Activated CD8-positive, alpha-beta memory T cell treated with anti-CD3 and anti-CD28 coated beads, Interleukin-2, amount 50 U/mL, for 48 hours (primary cell): ENCODE results near the gene PACS1.
A peak's percentile ranks its signal among the peaks of the same experiment; 100 is the strongest.

ENCODE experiments used
- DNase-seq: peaks from one replicate; pipeline ENCODE4 v3.0.0-alpha.2; 2020

PACS1 gene

DNA sequence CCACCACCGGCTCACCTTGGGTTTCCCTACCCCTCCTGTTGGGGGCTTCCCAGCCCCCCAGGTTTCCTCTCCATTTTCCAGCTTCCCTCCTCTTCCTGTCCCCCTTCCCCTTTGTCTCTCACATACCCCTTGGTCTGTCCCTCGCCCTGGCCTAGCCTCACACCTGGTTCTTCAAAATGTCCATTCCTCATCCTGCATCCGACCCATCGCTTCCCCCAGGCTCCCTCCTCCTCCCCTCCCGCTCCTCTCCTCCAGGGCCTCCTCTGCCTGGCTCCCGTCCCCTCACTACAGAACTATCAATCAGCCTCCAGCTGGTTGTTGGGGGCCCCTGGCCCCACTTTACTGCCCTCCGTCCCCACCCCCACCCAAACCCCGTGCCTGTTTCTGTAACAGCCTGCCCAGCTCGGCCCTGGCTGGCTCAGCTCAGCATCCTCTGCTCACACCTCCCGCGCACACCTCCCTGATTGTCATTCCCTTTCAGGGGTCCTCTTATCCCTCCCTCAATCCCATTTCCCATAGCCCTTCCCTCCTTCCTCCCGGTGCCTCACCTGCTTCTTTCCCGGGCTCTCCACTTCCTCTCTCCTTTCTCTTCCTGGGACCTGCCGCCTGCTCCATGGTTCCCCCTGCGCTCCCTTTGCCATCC lies 209.1 kb downstream of the PACS1 start:
- no peak for DNase-seq

DNA sequence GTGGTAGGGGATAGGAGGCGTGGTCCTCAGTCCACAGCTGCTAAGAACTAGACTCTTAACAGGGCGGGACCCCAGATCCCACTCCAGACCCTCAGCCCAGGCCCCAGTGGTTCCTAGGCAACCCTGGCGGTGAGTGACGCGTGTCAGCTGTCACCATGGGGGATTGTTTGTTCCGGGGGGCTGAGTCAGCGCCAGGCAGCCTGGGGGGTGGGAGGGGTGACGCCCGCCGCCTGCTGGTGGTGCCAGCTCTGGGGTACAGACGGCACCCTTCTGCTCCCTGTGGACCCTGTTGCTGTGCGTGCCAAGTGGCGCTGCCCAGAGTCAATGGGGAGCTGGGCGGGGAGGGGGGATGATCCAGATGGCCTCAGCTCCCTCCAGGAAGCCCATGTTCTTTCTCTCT lies 210.4 kb downstream of the PACS1 start:
- DNase-seq, result no peak

DNA sequence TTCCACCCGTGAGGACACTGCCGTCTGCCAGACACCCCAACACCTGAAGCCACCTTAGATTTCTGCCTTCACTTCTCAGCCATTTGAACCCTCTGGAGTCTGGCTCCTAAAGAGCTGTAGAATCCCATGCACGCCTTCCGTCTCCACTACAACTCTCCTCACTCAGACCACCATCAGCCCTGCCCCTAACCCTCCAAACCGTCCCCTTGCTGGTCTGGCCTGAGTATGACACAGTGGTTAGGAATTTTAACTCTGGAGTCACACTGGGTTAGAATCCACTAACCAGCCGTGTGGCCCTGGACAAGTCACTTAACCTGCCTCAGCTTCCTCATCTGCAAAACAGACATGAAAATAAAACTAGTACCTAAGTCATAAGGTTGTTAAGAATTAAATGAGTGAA lies 210.9 kb downstream of the PACS1 start:
- no peak for DNase-seq

DNA sequence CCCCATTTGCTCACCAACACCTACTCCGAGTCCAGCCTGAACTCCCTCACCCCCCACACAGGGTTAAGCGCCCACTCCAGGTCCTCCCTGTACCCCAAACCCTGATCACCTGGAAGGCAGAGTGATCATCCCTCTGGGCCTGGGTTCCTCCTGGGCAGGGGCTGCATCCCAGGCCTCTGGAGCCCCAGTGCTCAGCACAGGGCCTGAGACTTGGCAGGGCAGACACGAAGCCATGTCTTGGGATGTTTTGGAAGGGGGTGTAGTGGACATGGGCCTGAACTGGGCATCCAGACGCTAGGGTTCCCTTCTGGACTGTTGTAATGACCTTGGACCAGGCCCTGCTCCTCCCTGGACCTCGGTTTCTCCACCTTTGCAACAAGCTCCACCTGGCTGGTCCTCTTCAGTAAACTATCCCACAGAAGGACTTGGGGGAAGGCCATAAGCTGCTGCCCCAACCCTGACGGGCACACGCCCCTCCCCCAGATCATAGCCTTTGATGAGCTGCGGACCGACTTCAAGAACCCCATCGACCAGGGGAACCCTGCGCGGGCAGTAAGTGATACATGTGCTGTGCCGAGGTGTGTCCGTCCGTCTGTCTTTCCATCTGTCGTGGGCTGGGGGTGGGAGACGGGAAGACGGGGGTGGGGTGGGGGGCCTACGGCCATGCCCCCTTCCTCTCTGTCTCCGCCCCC lies 211.8 kb downstream of the PACS1 start:
- DNase-seq, result no peak

DNA sequence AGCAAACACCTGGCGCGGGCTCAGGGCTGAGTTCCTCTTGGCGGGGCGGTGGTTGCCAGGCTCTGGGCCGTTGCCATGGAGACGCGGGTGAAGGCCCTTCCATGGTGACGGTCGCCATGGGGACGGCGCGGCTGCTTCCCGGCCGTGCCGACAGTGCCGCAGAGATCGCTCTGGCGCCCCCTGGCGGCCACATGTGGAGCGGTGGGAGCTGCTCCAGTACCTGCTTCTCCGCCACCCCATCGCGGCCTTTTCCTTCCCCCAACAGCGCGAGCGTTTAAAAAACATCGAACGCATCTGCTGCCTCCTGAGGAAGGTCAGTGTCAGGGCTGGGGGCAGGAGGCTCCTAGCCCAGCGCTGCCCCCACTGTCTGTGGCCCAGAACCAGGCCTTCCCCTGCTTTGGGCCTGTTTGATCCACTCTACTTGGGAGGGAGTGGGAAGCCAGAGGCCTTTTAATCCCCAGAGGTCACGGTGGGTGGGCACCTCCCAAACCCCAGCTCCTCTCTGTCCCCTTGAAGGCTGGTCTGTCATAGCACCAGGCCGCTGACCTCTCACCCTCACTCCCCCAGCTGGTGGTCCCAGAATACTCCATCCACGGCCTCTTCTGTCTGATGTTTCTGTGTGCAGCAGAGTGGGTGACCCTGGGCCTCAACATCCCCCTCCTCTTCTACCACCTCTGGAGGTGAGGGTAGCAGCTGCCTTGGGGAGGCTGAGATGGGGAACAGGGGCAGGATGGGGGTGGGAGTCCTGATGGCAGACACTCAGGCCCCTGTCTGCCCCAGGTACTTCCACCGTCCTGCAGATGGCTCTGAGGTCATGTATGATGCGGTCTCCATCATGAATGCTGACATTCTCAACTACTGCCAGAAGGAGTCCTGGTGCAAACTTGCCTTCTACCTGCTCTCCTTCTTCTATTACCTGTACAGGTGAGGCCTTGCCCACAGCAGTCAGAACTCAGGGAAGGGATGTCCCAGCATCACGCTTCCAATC lies 212.7 kb downstream of the PACS1 start:
- peak; percentile 100 for DNase-seq

DNA sequence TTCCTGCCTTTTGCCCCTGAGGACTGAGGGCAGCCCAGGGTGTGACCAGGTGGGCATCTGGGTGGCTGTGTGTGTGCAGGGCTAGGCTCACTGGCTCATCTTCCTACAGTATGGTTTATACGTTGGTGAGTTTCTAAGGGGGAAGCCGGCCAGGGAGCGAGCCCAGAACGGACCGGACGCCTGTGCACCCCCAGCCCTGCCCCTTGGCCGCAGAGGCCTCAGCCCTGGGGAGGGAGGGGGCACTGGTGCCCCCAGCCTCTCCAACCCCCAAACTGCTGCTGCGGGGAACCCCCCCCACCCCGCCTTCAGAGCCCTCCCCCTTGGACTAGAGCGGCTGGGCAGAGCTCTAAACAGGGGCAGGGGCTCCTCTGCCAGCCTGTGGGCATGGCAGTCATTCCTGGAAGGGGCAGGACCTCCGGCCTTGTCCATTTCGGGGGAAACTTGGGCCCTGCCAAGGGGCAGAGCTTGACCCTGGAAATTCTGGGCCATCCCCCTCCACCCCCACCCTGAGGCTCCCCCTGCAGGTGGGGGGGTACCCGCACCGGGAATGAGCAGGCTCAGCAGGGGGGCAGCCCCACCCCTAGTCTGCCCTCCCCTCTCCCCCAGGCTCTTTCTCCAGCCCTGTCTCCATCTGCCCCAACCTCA lies 213.5 kb downstream of the PACS1 start:
- no peak for DNase-seq

DNA sequence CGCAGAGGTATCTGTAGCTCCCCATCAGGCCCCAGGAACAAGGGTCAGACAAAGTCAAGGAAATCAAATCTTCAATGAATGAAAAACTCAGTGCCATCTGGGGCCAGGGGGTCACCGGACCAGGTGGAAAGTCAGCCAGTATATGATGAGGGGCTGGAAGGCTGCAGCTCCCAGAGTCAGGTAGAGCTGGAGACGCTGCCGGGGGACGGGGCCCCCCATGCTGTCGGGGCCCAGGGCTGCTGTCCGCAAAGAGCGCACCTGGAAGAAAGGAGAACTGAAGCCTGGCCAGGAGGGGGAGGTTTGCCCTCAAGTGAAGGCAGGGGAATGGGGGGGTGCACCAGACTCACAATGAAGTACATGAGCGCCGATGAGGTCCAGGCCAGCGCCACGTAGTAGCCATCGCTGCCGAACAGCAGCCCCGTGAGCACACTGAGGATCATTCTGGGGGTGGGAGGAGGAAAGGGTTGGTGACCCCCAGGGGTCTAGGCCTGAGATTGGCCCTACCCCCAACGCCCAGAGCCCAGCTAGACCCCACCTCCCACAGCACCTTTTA lies 214.5 kb downstream of the PACS1 start:
- no peak for DNase-seq

DNA sequence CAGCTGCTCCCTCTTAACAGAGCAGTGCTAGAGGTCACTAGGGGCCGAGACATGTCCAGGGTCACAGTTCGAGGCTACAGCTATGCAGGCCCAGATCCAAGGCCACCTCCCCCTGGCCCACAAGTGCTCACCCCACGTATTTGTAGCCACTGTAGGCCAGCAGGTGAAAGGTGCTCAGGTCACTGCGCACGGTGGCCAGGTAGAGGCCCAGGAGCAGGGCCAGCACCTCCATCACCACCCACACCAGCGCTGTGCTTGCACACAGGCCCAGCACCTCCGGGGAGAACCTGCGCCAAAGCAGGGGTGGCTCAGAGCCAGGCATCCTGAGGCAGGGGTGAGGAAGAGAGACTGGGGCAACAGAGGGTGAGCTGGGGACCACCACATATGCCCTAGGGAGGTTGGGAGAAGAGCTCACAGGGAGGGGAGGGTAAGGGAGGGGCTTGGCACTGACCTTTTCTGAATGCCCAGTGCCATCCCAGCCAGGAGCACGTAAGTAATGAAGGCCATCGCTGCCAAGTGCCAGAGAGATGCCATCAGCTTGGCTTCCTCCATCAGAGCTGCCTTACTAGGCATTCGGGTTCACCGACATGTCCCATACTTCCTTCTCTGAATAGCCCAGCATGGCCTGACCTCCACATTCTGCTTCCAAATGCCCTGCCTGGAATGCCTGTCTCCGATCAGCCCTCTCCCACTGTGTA lies 215.3 kb downstream of the PACS1 start:
- no peak for DNase-seq

DNA sequence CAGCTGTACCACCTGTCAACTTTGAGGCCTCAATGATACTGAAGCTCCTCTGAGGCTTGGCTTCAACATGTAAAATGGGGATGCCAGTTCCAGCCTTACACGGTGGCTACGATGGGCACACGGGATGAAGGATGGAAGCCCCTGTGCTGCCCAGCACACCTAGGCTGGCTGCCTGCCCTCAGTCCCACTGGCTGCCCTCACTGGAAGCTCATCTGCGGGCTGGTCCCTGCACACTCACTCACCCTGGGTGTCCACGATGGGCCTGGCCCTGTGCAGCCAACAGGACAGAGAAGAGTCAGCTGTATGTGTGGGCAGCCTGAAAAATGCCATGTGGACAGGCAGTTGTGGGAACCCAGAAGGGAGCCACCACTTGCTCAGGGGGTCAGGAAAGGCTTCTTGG lies 216.6 kb downstream of the PACS1 start:
- no peak for DNase-seq

DNA sequence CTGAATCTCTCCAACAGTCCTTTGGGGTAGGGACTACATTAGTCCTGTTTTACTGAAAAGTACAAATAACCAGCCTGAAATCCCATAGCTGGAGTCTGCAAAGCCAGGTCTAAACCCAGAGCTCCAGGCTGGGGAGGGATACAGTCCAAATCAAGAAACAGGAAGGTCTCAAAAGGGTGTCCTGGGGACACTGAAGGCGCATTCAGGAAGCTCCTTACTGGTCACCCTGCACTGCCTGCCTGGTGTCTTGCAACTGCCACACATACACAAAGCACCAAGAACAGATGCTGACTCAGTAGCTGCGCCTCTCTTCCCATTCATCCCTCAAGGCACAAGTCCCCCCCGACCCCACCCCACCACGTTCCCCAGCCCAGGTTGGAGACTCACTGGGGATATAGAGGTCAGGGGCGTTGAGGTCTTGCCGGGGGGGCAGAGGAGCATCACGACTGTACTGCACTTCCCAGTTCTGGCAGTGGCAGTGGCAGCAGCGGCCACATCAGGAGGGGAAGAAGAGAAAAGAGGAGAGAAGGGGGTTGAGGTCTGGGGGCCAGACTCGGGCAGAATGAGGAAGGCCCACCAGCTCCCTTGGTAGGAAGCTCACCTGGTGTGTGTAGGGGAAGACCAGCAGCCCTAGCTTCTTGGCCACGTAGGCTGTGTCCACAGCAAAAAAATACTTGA lies 217.3 kb downstream of the PACS1 start:
- DNase-seq, result no peak

DNA sequence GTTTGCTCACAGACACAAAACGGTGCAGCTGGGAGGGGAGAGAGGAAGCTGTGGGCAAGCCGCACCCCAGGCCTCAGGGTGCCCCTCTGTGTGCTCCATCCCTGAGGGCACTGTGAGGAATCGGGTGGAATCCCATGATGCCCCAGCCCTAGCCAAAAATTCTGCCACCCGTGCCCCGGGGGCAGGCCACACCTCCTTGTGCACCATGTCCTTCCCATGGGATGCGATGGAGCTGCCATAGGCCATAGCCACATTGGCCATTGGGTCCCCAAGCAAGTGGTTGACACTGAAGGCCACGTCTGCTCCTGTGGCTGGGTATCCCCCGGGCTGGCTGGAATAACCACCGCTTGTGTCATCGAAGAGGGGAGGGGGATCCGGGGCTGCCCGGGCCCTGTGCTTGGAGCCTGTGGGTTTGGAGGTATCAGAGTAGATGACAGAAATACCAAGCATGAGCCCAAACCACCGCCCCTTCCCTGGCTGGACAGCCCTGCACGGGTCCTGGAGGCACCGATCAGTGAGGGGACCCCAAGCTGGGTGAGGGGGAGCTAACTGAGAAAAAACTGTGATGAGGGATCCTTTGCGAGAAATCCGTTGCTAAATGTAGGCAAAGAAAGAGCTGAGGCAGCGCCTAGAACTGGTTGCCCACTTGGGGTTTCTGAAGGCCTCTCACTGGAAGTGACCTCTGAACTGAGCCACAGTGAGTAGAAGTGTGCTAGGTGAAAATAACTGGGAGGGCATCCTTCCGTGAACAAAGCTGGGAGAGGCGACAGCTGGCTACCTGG lies 218.0 kb downstream of the PACS1 start:
- no peak for DNase-seq

DNA sequence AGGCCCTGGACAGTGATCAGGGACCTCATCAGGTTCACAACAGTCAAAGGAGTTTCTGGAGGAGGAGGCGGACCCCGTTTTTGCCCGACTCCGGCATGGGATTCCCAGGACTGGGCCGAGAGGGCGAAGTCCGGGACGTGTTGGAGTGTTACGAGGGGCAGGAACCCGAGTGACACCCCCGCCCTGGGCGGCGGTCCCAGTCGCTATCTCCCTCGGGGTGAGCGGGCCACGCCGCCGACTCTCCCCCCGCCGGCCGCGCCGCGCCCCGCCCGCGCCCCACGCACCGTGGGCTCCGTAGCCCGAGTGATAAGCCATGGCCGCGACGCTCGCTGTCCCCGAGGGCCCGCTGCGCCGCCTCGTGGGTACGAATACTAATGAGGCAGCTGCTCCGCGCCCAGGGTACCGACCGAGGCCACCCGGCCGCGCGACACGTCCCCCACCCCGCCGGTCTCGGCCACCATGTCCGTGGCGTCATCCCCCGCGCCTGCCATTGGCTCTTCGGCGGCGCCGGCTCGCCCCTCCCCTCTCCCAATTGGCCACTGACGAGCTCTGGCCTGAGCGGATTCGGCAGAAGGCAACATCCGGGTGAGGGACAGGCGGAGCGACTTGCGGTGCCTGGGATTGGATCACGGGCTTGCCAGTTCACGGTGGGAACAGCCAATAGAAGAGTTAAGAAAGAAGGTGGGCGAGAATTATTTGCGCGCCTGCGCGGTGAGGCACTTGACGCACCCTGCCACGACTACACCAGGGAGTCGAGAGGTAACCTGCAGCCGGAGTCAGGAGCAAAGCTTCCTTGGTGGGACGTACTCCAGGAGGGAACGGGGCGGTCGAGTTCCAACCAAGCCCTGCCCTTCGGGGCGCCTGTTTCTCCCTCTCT lies 218.8 kb downstream of the PACS1 start, which contains the start of gene YIF1A:
Gene YIF1A, minus strand, starts transcription at position 473 of the 877 bp plus-strand sequence. Its CDS starts 158 bp downstream, at position 315.
- DNase-seq, result peak; percentile 97

DNA sequence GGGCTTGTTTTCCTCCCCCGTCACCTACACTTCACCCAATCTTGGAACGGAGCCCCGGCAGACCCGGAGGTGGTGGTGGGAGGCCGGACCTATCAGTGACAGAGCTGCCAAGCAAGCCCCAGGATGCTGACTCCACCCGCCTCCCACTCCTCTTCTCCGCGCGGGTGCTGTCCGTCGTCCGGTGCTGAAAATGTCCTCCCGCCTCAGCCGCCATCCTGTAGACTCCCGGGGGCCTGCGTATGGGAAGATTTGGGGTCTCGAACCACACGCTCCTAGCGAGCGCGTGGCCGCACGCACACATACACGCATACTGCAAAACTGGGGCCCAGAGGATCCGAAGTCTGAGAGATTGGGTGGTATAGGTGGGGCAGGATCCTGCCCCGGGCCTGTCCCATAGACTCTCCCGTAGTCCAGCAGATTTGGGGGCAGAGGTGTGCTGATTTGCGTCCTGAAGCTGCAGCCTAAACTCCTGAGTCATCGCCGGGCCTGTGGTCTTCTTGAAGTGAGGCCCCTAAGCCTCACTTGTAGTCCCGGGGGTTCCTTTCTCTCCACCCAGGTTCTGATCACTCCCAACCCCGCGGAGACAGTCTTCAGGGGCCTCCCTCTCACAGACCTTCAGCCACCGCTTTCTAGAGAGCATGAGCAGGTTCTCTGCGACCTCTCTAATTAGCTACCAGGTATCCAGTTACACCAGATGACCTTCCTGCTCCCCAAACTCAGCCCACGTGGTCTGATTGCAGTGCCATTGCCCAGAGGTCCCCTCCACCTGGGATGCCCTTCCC lies 219.7 kb downstream of the PACS1 start:
- peak; percentile 90 for DNase-seq

DNA sequence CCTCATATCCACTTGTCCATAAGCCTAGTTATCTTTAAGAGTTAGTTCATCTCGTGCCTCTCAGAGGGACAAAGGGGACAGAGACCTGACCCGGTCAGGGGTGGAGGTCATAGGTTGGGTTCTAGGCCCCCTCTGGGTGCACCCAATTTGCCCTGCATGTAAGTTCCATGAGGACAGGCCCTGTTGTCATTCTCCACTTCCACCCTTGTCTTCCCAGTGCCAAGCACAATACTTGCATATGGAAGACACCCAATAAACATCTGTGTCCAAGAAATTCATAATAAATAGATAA lies 220.2 kb downstream of the PACS1 start:
- DNase-seq, result no peak

DNA sequence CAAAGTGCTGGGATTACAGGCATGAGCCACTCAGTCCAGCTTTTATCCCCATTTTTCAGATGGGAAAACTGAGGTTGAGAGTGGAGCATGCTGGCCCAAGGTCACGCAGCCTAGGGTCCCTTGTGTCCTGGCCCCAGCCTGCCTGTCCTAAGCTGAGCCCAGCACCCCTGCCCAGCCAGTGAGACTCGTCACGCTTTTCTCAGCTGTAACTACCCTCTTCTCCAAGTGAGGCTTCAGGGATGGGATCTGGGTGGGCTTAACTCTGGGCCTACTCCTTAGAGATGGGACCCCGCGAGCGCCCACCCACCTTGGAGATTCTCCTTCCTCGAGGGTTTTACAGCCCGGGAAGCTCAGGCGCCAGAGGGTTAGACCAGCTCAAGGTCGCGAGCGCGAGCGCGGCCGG lies 221.2 kb downstream of the PACS1 start:
- DNase-seq, result no peak

DNA sequence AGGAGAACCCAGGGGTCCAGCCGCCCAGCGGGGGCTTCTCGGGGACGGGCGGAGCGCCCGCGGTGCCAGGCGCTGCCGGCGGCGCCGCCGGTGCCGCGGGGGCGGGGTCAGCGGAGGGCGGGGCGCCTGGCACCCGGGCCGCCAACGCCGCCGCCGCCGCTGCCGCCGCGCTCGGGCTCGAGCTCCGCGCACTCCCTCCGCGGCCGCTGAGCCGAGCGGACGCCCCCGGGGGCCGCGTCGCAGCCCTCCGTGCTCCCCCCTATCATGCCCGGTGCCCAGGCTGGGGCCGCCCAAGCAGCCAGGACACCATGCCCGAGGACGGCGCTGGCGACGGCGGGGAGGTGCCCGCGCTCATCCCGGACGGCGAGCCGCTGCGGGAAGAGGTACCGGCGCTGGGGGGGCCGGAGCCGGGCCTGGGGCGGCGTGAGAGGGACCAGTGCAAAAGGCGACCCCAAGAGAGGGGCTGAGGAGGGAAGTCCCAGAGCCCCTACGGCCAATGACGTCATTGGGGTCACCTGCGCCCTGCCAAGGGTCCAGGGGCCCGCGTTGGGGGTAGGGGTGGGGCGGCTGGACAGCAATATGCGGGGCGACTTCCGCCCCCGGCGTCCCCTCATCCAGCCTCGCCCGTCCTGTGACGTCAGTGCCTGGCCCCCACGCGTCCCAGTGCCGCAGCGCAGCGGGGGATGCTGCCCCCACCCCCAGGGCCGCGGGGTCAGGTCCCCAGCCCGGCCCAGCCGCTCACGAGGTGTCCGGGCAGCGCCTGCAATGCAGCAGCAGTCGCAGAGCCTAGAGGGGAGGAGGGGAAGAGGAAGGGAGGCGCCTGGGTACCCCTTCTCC lies 221.9 kb downstream of the PACS1 start, which contains the start of gene TMEM151A:
Gene TMEM151A, plus strand, starts transcription at position 189 of the 837 bp plus-strand sequence. Its CDS starts 120 bp downstream, at position 309.
- no peak for DNase-seq

DNA sequence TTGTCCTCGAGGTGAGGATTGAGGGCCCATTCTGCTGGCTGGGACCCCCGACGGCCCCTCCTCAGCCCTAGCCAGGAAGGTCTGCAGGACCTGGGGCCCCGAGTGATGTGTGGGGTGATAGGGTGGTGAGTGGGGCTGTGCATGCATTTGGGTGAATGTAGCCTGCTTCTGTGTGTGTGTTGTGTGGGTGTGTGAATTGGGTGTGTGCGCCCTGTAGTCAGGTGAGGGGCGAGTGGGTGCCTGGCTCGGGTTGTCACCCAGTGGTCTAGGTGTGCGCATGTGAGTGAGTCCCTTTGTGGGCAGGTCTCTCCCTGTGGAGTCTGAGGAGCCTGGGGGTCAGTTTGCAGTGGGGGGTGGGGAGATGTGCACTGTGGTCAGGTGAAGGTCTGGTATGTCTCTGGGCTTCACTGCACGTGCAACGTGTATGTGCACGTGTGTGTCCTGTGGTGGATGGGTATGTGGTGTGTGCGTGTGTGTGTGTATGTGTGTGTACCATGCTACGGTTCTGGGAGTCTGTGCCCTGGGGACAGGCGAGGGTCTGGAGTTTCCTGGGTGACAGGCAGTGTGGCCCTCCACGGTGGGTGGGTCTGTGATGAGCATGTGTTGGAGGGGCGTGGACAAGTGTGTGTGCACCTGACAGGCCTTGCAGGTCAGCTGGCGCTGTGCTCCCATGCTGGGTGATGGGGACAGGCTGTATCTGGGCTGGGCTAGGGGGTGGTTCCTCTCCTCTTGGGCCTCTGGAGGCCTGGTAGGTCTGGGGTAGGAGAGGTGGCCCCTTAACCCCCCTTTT lies 222.7 kb downstream of the PACS1 start:
- DNase-seq, result no peak
